K562 (cell line): ENCODE measurements around the gene RNF40. TPM values are rescaled to one million over a fixed set of nuclear protein-coding genes. Genes with fewer than 3 reads are reported as not detected.

Experiments
- BMI1 ChIP-seq: fragments of 150-350 bp; IDR thresholded peaks from 2 replicates; pipeline ENCODE4 v1.6.1; 2014; ENCODE audit warnings: low read length
- EP300 ChIP-seq: IDR thresholded peaks from 2 replicates; pipeline ENCODE4 v1.6.1; 2012; ENCODE audit warnings: low read length, improper control_type of control experiment
- EZH2 ChIP-seq: IDR thresholded peaks from 2 replicates; pipeline ENCODE4 v1.6.1; 2012; ENCODE audit warnings: low read depth, mild to moderate bottlenecking, inconsistent platforms, low read length, borderline replicate concordance
- FOXP1 ChIP-seq: sonication (generic); formaldehyde crosslinking; IDR thresholded peaks from 2 replicates; pipeline ENCODE4 v1.8.0; 2022; ENCODE audit warnings: mild to moderate bottlenecking, missing genetic modification reagents
- GATAD2A ChIP-seq: fragments of 450-650 bp; IDR thresholded peaks from 2 replicates; pipeline ENCODE4 v1.6.1; 2017
- KAT2B ChIP-seq: IDR thresholded peaks from one replicate; pipeline ENCODE4 v1.6.1; 2012; ENCODE audit warnings: low read depth, mild to moderate bottlenecking, control low read depth, inconsistent platforms, low read length, moderate library complexity
- KAT7 ChIP-seq: sonication (generic); formaldehyde crosslinking; IDR thresholded peaks from 2 replicates; pipeline ENCODE4 v1.8.0; 2022; ENCODE audit warnings: missing genetic modification reagents, mild to moderate bottlenecking, borderline replicate concordance
- KLF1 ChIP-seq: fragments of 450-650 bp; IDR thresholded peaks from 2 replicates; pipeline ENCODE4 v1.6.1; 2016; ENCODE audit warnings: missing genetic modification characterization, missing compliant biosample characterization
- NFE2 ChIP-seq: IDR thresholded peaks from 2 replicates; pipeline ENCODE4 v1.6.1; 2014; ENCODE audit warnings: antibody characterized with exemption, low read depth
- POLR3G ChIP-seq: IDR thresholded peaks from 2 replicates; pipeline ENCODE4 v1.6.1; 2011; ENCODE audit not compliant: insufficient read length, insufficient replicate concordance; ENCODE audit errors: extremely low read depth
- PTRF ChIP-seq: fragments of 450-650 bp; IDR thresholded peaks from 2 replicates; pipeline ENCODE4 v1.6.1; 2016; ENCODE audit warnings: mild to moderate bottlenecking, missing genetic modification characterization, missing compliant biosample characterization
- RAD51 ChIP-seq: fragments of 450-650 bp; IDR thresholded peaks from 2 replicates; pipeline ENCODE4 v1.7.1; 2016; ENCODE audit warnings: low read depth, mild to moderate bottlenecking, borderline replicate concordance
- SREBF1 ChIP-seq: fragments of 150-350 bp; IDR thresholded peaks from 2 replicates; pipeline ENCODE4 v1.6.1; 2014; ENCODE audit warnings: antibody characterized with exemption, low read depth, low read length, borderline replicate concordance
- TCF7L2 ChIP-seq: fragments of 150-350 bp; IDR thresholded peaks from 2 replicates; pipeline ENCODE4 v1.6.1; 2016; ENCODE audit warnings: low read depth, mild to moderate bottlenecking, low read length, moderate library complexity
- U2AF1 ChIP-seq: fragments of 200-400 bp; formaldehyde crosslinking; optimal IDR thresholded peaks from 2 replicates; pipeline ENCODE3; 2017; ENCODE audit warnings: mild to moderate bottlenecking, low read depth, low read length, moderate library complexity
- XRCC4 ChIP-seq: IDR thresholded peaks from one replicate; pipeline ENCODE4 v1.6.1; 2011; ENCODE audit not compliant: insufficient read depth, insufficient read length; ENCODE audit errors: extremely low read depth
- ZBTB1 ChIP-seq: sonication (generic); formaldehyde crosslinking; IDR thresholded peaks from 2 replicates; pipeline ENCODE4 v1.8.1; 2023; ENCODE audit warnings: missing genetic modification reagents, low read depth, mild to moderate bottlenecking, borderline replicate concordance
- ZBTB17 ChIP-seq: fragments of 450-650 bp; formaldehyde crosslinking; IDR thresholded peaks from 2 replicates; pipeline ENCODE4 v1.4.0; 2020; ENCODE audit warnings: mild to moderate bottlenecking
- ZFP1 ChIP-seq: fragments of 450-650 bp; formaldehyde crosslinking; IDR thresholded peaks from 2 replicates; pipeline ENCODE4 v1.4.0; 2020; ENCODE audit warnings: mild to moderate bottlenecking, mixed read lengths
- ZNF133 ChIP-seq: fragments of 250-450 bp; sonication (Bioruptor Pico); IDR thresholded peaks from 2 replicates; pipeline ENCODE4 v1.4.0; 2020; ENCODE audit warnings: mild to moderate bottlenecking
- polyA plus RNA-seq, 8 experiments: library from polyadenylated mRNA; depleted of rRNA in 4 of 8; stranded (reverse) in 5 of 8; unstranded in 3 of 8; fragments of >200 nt; fragmentation: Nextera tagmentation in 2 of 8; fragmentation: Illumina TruSeq in 1 of 8; extraction: Ambion mirVana in 2 of 8; extraction: Trizol in 1 of 8; gene quantifications; 2 replicates each; pipeline versions ENCODE4 v1.2.1 to v1.2.3, GENCODE V29; 2011 to 2014; ENCODE audit warnings: inconsistent platforms in 1 of 8, missing spikeins in 1 of 8
- total RNA-seq, 7 experiments: library from RNA; depleted of rRNA in 6 of 7; stranded (reverse); fragments of >200 nt in 6 of 7; fragmentation: Illumina TruSeq in 2 of 7; extraction: Trizol in 2 of 7; gene quantifications; 2 replicates each; pipeline versions ENCODE4 v1.2.1 to v1.2.3, GENCODE V29; 2011 to 2021; ENCODE audit warnings: low replicate concordance in 1 of 7
- TF ChIP-seq, protein P1 (sequence below): sonication (generic); formaldehyde crosslinking; IDR thresholded peaks from 2 replicates; pipeline ENCODE4 v1.4.0; 2020; ENCODE audit warnings: mild to moderate bottlenecking, missing genetic modification reagents
- TF ChIP-seq, protein P2 (sequence below): fragments of 250-450 bp; sonication (Bioruptor Pico); IDR thresholded peaks from 2 replicates; pipeline ENCODE4 v1.5.1; 2021; ENCODE audit warnings: mild to moderate bottlenecking
- TF ChIP-seq, protein P3 (sequence below): fragments of 200-400 bp; formaldehyde crosslinking; IDR thresholded peaks from 2 replicates; pipeline ENCODE4 v1.6.1; 2017; ENCODE audit warnings: mild to moderate bottlenecking, low read depth, low read length, moderate library complexity

Gene RNF40
- total and polyA plus RNA-seq, 9 of the 15 experiments (the other 6 are each of a cell fraction or from before 2014, with no cell fraction given), result 6.2 to 129 (median 81.5) TPM

DNA sequence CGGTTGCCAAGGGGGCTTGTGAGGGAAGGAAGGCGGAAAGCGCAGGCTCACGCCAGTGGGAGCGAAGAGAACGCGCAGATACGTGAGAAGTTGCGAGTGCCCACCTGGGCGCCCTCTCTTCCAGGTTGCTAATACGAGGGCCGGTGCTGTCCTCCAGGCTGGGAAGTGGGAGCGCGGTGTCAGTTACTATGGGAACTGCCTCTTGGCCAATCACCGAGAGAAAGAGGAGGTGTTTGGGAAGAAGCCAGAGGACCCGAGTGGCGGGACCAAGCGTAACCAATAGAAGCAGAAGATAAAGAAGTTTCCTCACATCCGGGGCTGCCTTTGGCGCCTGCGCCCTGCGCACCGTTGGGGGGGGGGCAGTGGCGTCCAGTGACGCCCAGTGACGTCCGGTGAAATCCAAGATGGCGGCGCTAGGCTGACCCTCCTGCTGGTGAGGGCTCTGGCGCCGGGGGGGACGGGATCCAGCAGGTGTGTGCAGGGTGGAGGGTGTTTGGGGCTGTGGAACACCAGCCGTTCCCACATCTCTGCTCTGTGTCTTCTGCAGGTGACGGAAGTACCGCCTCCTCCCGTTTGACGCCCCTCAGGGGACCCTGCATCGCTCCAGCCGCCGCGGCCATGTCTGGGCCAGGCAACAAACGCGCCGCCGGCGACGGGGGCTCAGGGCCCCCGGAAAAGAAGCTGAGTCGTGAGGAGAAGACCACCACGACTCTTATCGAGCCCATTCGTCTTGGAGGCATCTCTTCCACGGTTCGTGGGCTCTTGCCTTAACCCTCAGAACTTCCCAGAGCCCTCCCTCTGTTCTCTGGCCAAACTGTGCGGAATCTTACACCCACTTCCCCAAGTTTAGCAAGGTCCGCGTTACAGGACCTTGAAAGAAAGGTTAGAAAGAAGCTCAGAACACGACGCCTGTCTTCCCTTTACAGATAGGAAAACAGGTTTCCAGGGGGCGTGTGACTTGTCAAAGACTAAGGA, at the start of gene RNF40, which contains the start of gene CFAP119 (continued):
- TF ChIP-seq POLR3G, result no peak
- no peak for TF ChIP-seq KLF1 (tag)
- TF ChIP-seq NFE2, result no peak
- TF ChIP-seq U2AF1, result no peak
- TF ChIP-seq, protein P1, sequence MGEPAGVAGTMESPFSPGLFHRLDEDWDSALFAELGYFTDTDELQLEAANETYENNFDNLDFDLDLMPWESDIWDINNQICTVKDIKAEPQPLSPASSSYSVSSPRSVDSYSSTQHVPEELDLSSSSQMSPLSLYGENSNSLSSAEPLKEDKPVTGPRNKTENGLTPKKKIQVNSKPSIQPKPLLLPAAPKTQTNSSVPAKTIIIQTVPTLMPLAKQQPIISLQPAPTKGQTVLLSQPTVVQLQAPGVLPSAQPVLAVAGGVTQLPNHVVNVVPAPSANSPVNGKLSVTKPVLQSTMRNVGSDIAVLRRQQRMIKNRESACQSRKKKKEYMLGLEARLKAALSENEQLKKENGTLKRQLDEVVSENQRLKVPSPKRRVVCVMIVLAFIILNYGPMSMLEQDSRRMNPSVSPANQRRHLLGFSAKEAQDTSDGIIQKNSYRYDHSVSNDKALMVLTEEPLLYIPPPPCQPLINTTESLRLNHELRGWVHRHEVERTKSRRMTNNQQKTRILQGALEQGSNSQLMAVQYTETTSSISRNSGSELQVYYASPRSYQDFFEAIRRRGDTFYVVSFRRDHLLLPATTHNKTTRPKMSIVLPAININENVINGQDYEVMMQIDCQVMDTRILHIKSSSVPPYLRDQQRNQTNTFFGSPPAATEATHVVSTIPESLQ (CRISPR knock-in tag), result no peak; the same call in 1 of the 2 replicates
- no peak for TF ChIP-seq RAD51
- no peak for TF ChIP-seq ZBTB1 (CRISPR knock-in tag)
- TF ChIP-seq BMI1, result peak; percentile 63
- TF ChIP-seq, protein P2, sequence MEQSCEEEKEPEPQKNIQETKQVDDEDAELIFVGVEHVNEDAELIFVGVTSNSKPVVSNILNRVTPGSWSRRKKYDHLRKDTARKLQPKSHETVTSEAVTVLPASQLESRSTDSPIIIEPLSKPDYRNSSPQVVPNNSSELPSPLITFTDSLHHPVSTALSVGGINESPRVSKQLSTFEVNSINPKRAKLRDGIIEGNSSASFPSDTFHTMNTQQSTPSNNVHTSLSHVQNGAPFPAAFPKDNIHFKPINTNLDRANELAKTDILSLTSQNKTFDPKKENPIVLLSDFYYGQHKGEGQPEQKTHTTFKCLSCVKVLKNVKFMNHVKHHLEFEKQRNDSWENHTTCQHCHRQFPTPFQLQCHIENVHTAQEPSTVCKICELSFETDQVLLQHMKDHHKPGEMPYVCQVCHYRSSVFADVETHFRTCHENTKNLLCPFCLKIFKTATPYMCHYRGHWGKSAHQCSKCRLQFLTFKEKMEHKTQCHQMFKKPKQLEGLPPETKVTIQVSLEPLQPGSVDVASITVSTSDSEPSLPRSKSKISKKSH (CRISPR knock-in tag), result no peak
- TF ChIP-seq TCF7L2, result no peak
- TF ChIP-seq SREBF1, result no peak
- no peak for TF ChIP-seq GATAD2A
- TF ChIP-seq XRCC4, result no peak
- TF ChIP-seq KAT7 (CRISPR knock-in tag), result no peak
- no peak for TF ChIP-seq ZFP1 (CRISPR knock-in tag)
- no peak for TF ChIP-seq PTRF (tag)
- TF ChIP-seq ZBTB17 (CRISPR knock-in tag), result peak; percentile 55; the same call in 1 of the 2 replicates
- TF ChIP-seq KAT2B, result no peak
- TF ChIP-seq FOXP1 (CRISPR knock-in tag), result no peak; the same call in none of the 2 replicates
- TF ChIP-seq, protein P3, sequence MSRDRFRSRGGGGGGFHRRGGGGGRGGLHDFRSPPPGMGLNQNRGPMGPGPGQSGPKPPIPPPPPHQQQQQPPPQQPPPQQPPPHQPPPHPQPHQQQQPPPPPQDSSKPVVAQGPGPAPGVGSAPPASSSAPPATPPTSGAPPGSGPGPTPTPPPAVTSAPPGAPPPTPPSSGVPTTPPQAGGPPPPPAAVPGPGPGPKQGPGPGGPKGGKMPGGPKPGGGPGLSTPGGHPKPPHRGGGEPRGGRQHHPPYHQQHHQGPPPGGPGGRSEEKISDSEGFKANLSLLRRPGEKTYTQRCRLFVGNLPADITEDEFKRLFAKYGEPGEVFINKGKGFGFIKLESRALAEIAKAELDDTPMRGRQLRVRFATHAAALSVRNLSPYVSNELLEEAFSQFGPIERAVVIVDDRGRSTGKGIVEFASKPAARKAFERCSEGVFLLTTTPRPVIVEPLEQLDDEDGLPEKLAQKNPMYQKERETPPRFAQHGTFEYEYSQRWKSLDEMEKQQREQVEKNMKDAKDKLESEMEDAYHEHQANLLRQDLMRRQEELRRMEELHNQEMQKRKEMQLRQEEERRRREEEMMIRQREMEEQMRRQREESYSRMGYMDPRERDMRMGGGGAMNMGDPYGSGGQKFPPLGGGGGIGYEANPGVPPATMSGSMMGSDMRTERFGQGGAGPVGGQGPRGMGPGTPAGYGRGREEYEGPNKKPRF, result no peak
- no peak for TF ChIP-seq EZH2
- no peak for TF ChIP-seq EP300
- TF ChIP-seq ZNF133 (CRISPR knock-in tag), result no peak
